Vagina (tissue), 2 donors: ENCODE results near the gene TLE4.

Source experiments
- POLR2A ChIP-seq, 2 donors: fragments of 450-650 bp; IDR thresholded peaks; one replicate each; pipeline ENCODE4 v1.6.1; 2017; ENCODE audit warnings: antibody characterized with exemption in 2 of 2, mild to moderate bottlenecking in 2 of 2, moderate library complexity in 2 of 2
- POLR2AphosphoS5 ChIP-seq, 2 donors: sonication (generic); formaldehyde crosslinking; IDR thresholded peaks; one replicate each; pipeline ENCODE4 v1.9.0; 2017; ENCODE audit warnings: antibody characterized with exemption in 2 of 2, mild to moderate bottlenecking in 2 of 2, low read depth in 1 of 2; ENCODE audit not compliant: insufficient read depth in 1 of 2
- TF ChIP-seq, protein P1 (sequence below), 3 experiments: fragments of 450-650 bp in 2 of 3; fragments of 200-600 bp in 1 of 3; sonication (generic) in 1 of 3; IDR thresholded peaks; one replicate each; pipeline ENCODE4 v1.5.1; 2017 to 2019; ENCODE audit warnings: antibody characterized with exemption in 3 of 3, mild to moderate bottlenecking in 2 of 3, moderate library complexity in 2 of 3

DNA sequence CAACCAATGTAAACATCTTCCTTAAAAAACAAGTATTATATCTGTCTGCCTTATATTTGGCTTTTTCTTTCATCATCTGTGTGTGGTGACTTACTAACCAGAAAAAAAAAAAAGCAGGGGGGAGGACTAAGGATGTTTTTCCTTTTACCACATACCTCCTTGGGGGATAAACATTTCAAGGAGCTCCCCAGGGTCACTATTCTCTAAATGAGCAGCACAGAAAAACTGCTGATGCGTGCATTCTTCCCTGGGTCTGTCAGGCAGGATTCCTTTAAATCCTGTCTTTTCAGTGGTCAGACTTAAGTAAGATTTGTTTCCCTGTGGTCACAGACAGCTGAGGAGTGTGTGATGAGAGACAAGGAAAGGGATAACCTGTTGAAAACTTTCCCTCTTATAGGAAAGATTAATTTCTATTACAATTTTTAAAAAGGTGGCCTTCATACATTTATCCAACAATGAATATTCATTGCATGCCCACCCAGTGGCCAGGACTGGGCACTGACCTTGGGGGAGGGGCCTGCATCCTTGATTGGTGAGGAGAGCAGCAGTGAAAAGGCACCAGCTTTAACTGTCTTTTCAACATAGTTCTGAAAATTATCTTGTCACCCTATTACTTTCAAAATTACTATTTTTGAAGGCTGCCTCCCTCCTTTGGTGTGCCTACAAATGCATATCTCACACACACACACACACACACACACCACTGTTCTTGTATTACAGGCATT, 123.1 kb downstream of the TLE4 start:
- TF ChIP-seq POLR2AphosphoS5 (IDR thresholded peaks at IDR 0.05; ENCODE audit: insufficient read depth in 1 of 2, low read depth in 1 of 2) (no peak), POLR2A (IDR thresholded peaks at IDR 0.05) (no peak)
- TF ChIP-seq, protein P1, sequence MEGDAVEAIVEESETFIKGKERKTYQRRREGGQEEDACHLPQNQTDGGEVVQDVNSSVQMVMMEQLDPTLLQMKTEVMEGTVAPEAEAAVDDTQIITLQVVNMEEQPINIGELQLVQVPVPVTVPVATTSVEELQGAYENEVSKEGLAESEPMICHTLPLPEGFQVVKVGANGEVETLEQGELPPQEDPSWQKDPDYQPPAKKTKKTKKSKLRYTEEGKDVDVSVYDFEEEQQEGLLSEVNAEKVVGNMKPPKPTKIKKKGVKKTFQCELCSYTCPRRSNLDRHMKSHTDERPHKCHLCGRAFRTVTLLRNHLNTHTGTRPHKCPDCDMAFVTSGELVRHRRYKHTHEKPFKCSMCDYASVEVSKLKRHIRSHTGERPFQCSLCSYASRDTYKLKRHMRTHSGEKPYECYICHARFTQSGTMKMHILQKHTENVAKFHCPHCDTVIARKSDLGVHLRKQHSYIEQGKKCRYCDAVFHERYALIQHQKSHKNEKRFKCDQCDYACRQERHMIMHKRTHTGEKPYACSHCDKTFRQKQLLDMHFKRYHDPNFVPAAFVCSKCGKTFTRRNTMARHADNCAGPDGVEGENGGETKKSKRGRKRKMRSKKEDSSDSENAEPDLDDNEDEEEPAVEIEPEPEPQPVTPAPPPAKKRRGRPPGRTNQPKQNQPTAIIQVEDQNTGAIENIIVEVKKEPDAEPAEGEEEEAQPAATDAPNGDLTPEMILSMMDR (IDR thresholded peaks at IDR 0.05) = no peak
